ENCODE measurements around the gene UPF2.

- no peak for TF ChIP-seq EZH2 (optimal IDR thresholded peaks at IDR 0.05; ENCODE audit: low read depth, low read length)
- TF ChIP-seq CTCF (IDR thresholded peaks at IDR 0.05; ENCODE audit: low read length): no peak
- no peak for TF ChIP-seq EZH2phosphoT487 (IDR thresholded peaks at IDR 0.05; ENCODE audit: low read length)
Measured at GRCh38 chr10:11961771-11962170, 80.8 kb downstream of the UPF2 start.
